Measurements from ENCODE around the gene ANXA3. TPM values are rescaled to one million over a fixed set of nuclear protein-coding genes. Genes with fewer than 3 reads are reported as not detected.

ANXA3 gene
- total RNA-seq, 2 experiments from 2014 or later = 0.49 to 1.0 TPM

DNA sequence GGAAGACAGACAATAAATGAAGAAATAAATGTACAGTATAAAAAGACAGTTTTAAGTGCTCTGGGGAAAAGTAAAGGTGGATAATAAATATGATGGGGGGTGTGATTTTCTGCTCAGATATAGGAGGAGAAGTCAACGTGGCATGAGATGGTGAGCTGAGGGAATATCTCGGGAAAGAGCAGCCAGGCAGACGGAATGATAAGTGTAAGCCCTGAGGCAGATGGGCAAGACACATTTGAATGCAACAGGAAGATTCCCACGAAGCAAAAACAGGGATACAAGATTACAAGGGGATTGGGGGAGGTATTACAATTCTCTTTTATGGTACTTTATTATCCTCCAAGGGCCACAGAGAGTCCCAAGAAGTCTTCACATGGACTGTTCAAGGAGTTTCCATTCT lies 11.1 kb downstream of the ANXA3 start:
- intact Hi-C loops (cut with DNase I, micrococcal nuclease) = no loop called here

DNA sequence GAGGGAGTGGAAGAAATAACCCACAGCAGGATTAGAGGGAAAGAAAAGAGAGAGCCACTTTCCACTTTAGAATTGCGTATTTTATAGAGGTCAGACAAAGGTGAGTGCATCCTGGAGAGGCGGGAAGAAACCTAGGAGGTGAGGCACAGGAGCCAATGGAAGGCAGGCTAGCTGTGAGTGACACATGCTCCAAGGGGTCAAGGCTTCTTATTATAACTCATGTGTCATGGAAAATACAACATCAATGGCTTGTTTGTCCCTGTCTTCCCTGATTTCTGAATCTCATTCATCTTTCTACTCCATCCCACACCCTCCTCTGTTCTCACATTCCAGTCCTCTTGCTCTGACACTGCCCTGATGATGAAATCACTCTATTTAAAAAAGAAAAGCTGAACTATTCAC lies 14.4 kb downstream of the ANXA3 start:
- Mint-ChIP-seq H3K27ac (no peak overlapping the region), H3K4me3 (no peak overlapping the region), H3K27me3 (peaks cover 2% of the 10 kb centered on the region), H3K36me3 (ENCODE audit: low read depth) (no peaks in the 10 kb centered on the region), H3K4me1 (no peaks in the 10 kb centered on the region), H3K9me3 (ENCODE audit: low read depth) (no peaks in the 10 kb centered on the region)
- POLR2A ChIA-PET = no interaction called here
- ATAC-seq (no peak), DNase-seq (no peak)
- intact Hi-C loops (cut with DNase I, micrococcal nuclease) = no loop called here
- CTCF ChIA-PET = interaction anchor here (0.7 kb wide), 1 partner anchor 204 kb away, joined by 3 read pairs; no protein-coding TSS in a partner anchor

More for the DNA sequence above, 11.1 kb downstream of the ANXA3 start:
- ChIA-PET CTCF (interaction anchor here (0.5 kb wide), 1 partner anchor 300 kb away, joined by 4 read pairs; no protein-coding TSS in a partner anchor), POLR2A (no interaction called here)
- H3K9me3 Mint-ChIP-seq (ENCODE audit: low read depth) = no peaks in the 10 kb centered on the region
- DNase-seq (no peak), ATAC-seq (no peak)
- peaks cover 5% of the 10 kb centered on the region for H3K27me3 Mint-ChIP-seq
- H3K36me3 Mint-ChIP-seq (ENCODE audit: low read depth) = no peaks in the 10 kb centered on the region
- no peak overlapping the region for H3K27ac Mint-ChIP-seq
- H3K4me3 Mint-ChIP-seq = no peak overlapping the region
- no peaks in the 10 kb centered on the region for H3K4me1 Mint-ChIP-seq

DNA sequence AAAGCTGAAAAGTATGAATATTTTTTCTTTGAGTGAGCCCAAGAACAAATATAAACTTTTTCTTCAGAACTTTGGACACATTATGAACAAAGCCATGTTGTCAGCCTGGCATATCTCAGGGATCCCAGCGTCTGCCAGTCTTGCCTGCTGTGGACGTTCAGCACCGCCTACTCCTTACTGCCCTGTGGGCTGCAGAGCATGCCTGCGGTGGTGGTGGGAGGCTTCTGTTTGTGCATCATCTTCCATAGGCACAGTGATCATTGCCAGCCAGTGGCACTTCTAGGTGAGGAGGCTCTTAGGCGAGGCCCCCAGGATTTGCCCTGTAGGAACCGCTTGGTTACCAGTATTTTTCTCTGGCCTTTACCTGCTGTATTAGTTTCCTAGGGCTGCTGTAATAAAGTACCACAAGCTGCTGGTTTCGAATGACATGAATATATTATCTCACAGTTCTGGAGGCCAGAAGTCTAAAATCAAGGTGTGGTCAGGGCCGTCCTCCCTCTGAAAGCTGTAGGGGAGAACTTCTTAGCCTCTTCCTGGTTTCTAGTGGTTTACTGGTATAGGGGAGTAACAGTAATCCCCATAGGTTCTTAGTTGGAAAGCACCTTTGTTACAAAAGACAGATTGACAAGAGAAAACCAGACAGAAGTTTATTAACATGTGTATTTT lies 15.4 kb downstream of the ANXA3 start:
- DNase-seq = no peak

DNA sequence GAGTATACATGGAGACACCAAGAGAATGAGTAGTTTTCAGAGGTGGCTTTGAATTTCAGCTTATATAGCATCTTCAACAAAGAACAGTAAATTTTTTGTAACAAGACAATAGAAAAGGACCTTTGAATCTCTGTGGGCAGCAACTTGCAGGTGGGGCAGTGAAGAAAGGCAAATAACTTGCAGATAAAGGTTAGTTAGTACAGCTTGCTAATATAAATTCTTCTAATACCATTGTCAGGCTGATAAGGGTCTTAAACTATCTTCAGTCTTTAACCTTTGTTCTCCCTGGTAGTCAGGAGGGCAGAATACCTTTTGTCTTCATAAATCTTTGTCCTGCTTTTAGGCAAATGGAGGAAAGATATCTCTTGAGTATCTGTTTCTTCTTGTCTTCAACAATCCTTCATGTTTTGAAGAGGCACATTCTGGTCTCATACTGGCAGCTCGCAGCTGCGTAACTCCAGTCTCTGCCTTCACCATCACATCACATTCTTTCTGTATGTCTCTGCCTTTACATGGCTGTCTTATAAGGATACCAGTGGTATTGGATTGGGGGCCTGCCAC lies 16.0 kb downstream of the ANXA3 start:
- ATAC-seq (no peak), DNase-seq (no peak)
- peaks cover 2% of the 10 kb centered on the region for H3K27me3 Mint-ChIP-seq
- H3K4me3 Mint-ChIP-seq = no peak overlapping the region
- H3K27ac Mint-ChIP-seq = no peak overlapping the region
- CTCF ChIA-PET = interaction anchor here (0.8 kb wide), 1 partner anchor 18 kb away, joined by 3 read pairs; no protein-coding TSS in a partner anchor
- no peaks in the 10 kb centered on the region for H3K4me1 Mint-ChIP-seq
- no peaks in the 10 kb centered on the region for H3K9me3 Mint-ChIP-seq (ENCODE audit: low read depth)
- intact Hi-C loops (cut with DNase I, micrococcal nuclease) = no loop called here
- POLR2A ChIA-PET = no interaction called here
- H3K36me3 Mint-ChIP-seq (ENCODE audit: low read depth) = no peaks in the 10 kb centered on the region

More for the DNA sequence above, 15.4 kb downstream of the ANXA3 start:
- Mint-ChIP-seq H3K27ac (no peak overlapping the region), H3K36me3 (ENCODE audit: low read depth) (no peaks in the 10 kb centered on the region), H3K9me3 (ENCODE audit: low read depth) (no peaks in the 10 kb centered on the region), H3K4me1 (no peaks in the 10 kb centered on the region), H3K27me3 (peaks cover 2% of the 10 kb centered on the region), H3K4me3 (no peak overlapping the region)
- ChIA-PET CTCF (interaction anchor here (0.8 kb wide), 1 partner anchor 17 kb away, joined by 3 read pairs; no protein-coding TSS in a partner anchor), POLR2A (no interaction called here)
- ATAC-seq = no peak
- intact Hi-C loops (cut with DNase I, micrococcal nuclease) = no loop called here

- no peaks in the 10 kb centered on the region for H3K9me3 Mint-ChIP-seq (ENCODE audit: low read depth)
- no peak overlapping the region for H3K4me3 Mint-ChIP-seq
- H3K4me1 Mint-ChIP-seq = no peaks in the 10 kb centered on the region
- no peaks in the 10 kb centered on the region for H3K27me3 Mint-ChIP-seq
- ATAC-seq (no peak), DNase-seq (no peak)
- CTCF ChIA-PET = interaction anchor here (0.6 to 1.5 kb wide), 4 partner anchors 23 to 294 kb away, joined by 3 to 4 read pairs (median 4); no protein-coding TSS in a partner anchor
- no peak overlapping the region for H3K27ac Mint-ChIP-seq
- intact Hi-C loops (cut with DNase I, micrococcal nuclease) = no loop called here
- POLR2A ChIA-PET = no interaction called here
- no peaks in the 10 kb centered on the region for H3K36me3 Mint-ChIP-seq (ENCODE audit: low read depth)
Measured at GRCh38 chr4:78568640-78569305, 17.2 kb downstream of the ANXA3 start.

DNA sequence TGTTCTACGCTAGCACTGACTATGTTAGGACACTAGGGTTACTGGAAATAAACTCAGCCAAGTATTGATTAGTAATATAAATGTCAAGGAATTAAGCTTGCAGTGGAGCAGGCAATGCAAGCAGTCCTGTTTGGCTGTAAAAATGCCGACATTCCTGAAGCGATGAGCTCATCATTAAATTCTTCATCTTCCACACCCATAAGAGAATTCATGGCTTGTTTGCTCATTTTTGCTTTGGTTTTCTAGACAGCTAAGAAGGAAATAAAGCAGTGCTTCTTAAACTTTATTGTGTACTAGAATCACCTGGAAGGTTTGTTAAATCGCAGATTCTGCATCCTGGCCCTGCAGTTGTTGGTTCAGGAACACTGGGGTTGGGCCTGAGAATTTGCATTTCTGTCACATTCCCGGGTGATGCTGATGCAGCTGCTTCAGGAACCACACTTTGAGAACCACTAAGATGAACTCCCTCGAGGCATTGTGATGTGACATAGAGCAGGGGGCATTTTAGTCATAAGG lies 17.8 kb downstream of the ANXA3 start:
- Mint-ChIP-seq H3K4me3 (no peak overlapping the region), H3K9me3 (ENCODE audit: low read depth) (no peaks in the 10 kb centered on the region), H3K27me3 (peaks cover 2% of the 10 kb centered on the region), H3K4me1 (no peaks in the 10 kb centered on the region), H3K36me3 (ENCODE audit: low read depth) (no peaks in the 10 kb centered on the region), H3K27ac (no peak overlapping the region)
- ATAC-seq = no peak
- DNase-seq = no peak
- POLR2A ChIA-PET = no interaction called here
- CTCF ChIA-PET = interaction anchor here (0.6 to 1.5 kb wide), 5 partner anchors 11 to 89 kb away, joined by 3 to 4 read pairs (median 4); no protein-coding TSS in a partner anchor
- intact Hi-C loops (cut with DNase I, micrococcal nuclease) = no loop called here

DNA sequence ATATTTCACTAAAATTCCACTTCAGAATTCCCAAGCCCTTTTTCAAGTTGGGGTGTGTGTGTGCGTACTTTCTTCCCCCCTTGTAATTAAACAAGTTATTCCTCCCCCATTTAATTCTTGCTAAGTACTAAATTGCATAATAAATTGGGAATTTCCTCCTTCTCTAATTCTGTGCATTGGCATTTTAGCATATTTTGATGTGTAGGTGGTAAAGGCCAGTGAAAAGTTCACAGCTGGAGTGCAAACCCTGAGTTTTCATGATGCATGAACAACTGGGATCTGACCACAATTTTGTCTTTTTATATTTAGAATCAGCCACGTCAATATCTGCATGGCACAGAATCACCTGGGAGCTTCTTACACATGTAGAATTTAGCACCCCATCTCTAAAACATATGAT lies 18.5 kb downstream of the ANXA3 start:
- no peak overlapping the region for H3K27ac Mint-ChIP-seq
- H3K9me3 Mint-ChIP-seq (ENCODE audit: low read depth) = no peaks in the 10 kb centered on the region
- no peaks in the 10 kb centered on the region for H3K4me1 Mint-ChIP-seq
- peaks cover 3% of the 10 kb centered on the region for H3K27me3 Mint-ChIP-seq
- ATAC-seq = no peak
- intact Hi-C loops (cut with DNase I, micrococcal nuclease) = no loop called here
- DNase-seq = no peak
- no peaks in the 10 kb centered on the region for H3K36me3 Mint-ChIP-seq (ENCODE audit: low read depth)
- CTCF ChIA-PET = no interaction called here
- H3K4me3 Mint-ChIP-seq = no peak overlapping the region
- POLR2A ChIA-PET = no interaction called here

- no peak for DNase-seq
- no peak overlapping the region for H3K4me3 Mint-ChIP-seq
- ChIA-PET POLR2A (interaction anchor here (0.6 kb wide), 1 partner anchor 156 kb away, joined by 3 read pairs; no protein-coding TSS in a partner anchor), CTCF (no interaction called here)
- intact Hi-C loops (cut with DNase I, micrococcal nuclease) = no loop called here
- no peaks in the 10 kb centered on the region for H3K4me1 Mint-ChIP-seq
- ATAC-seq = no peak
- no peak overlapping the region for H3K27ac Mint-ChIP-seq
- H3K36me3 Mint-ChIP-seq (ENCODE audit: low read depth) = no peaks in the 10 kb centered on the region
- no peaks in the 10 kb centered on the region for H3K9me3 Mint-ChIP-seq (ENCODE audit: low read depth)
- peaks cover 5% of the 10 kb centered on the region for H3K27me3 Mint-ChIP-seq
Measured at GRCh38 chr4:78571804-78572203, 20.2 kb downstream of the ANXA3 start.

DNA sequence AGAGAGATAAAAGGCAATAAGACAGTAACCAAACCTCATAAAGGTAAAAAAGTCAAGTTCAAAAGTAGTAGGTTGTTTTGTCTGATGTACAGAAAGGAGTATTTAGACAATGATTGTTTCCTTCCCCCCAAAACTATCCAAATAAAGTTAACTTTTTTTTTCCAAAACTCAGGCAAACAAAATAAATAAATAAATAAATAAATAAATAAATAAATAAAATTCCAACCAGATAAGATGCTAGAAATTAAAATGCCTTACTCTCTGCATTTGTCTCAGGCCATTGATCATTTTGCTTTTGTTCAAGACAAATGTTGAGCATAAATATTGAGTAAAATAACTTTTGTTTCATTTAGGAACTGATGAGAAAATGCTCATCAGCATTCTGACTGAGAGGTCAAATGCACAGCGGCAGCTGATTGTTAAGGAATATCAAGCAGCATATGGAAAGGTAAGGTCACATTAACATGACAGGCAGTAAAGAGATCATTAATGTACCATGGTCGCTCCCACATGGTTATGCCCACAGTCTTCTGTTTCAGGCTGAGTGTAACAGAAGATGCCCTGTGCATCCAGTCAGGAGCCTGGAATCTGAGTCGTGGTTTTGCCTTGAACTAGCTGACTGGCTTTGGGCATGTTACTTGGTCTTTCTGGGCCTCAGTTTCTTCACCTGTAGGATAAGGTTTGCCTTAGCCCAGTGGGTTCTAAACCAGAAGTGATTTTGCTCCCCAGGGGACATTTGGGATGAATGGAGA lies 27.3 kb downstream of the ANXA3 start:
- peaks cover 7% of the 10 kb centered on the region for H3K27me3 Mint-ChIP-seq
- H3K36me3 Mint-ChIP-seq (ENCODE audit: low read depth) = no peaks in the 10 kb centered on the region
- no peak overlapping the region for H3K4me3 Mint-ChIP-seq
- no peaks in the 10 kb centered on the region for H3K9me3 Mint-ChIP-seq (ENCODE audit: low read depth)
- H3K27ac Mint-ChIP-seq = no peak overlapping the region
- ChIA-PET CTCF (no interaction called here), POLR2A (no interaction called here)
- intact Hi-C loops (cut with DNase I, micrococcal nuclease) = no loop called here
- no peak for ATAC-seq
- H3K4me1 Mint-ChIP-seq = no peaks in the 10 kb centered on the region
- no peak for DNase-seq

GRCh38 chr4:78581618-78582017 lies 30.0 kb downstream of the ANXA3 start:
- no peak for DNase-seq
- Mint-ChIP-seq H3K27me3 (peaks cover 2% of the 10 kb centered on the region), H3K9me3 (ENCODE audit: low read depth) (no peaks in the 10 kb centered on the region), H3K4me3 (no peak overlapping the region), H3K27ac (no peak overlapping the region), H3K4me1 (no peaks in the 10 kb centered on the region), H3K36me3 (ENCODE audit: low read depth) (no peaks in the 10 kb centered on the region)
- CTCF ChIA-PET = no interaction called here
- intact Hi-C loops (cut with DNase I, micrococcal nuclease) = no loop called here
- POLR2A ChIA-PET = no interaction called here
- ATAC-seq = no peak

DNA sequence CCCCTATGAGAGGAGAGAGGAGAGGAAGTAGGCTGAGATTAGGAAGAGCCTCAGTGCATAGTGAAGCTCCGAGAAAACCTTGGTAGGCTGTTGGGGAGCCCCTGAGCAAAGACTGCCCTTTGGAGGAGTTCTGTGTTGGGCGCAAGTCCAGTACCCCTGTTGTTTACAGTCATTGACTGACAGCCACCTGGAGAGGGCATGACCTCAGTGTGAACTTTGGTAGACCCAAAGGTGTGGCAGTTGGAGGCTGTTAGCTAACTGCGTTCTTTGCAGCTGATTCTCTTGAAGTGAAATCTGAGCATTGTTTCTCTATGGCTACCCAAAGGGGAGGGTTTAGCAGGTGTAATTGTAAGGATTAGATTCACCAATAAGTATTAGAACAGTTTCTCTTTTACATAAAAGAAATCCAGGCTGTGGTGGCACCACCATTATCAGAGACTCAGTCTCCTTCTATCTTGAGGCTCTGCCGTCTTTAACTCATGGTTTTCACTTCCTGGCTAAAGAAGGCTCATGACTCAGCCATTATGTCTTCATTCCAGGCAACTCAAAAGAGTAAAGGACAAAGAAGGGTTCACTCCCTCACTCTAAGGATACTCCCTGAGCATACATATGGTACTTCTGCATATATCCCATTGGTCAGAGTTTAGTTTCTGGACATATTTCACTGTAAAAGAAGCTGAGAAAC lies 33.4 kb downstream of the ANXA3 start:
- no peak overlapping the region for H3K4me3 Mint-ChIP-seq
- peaks cover 4% of the 10 kb centered on the region for H3K27me3 Mint-ChIP-seq
- H3K9me3 Mint-ChIP-seq (ENCODE audit: low read depth) = no peaks in the 10 kb centered on the region
- ChIA-PET CTCF (no interaction called here), POLR2A (no interaction called here)
- DNase-seq (no peak), ATAC-seq (no peak)
- no peaks in the 10 kb centered on the region for H3K4me1 Mint-ChIP-seq
- no peaks in the 10 kb centered on the region for H3K36me3 Mint-ChIP-seq (ENCODE audit: low read depth)
- H3K27ac Mint-ChIP-seq = no peak overlapping the region
- intact Hi-C loops (cut with DNase I, micrococcal nuclease) = no loop called here

Measured in activated CD4-positive, alpha-beta T cell treated with anti-CD3 and anti-CD28 coated beads for 36 hours (primary cell).